HT1080 (cell line): ENCODE measurements around the gene TMEM169. TPM values are rescaled to one million over a fixed set of nuclear protein-coding genes. Genes with fewer than 3 reads are reported as not detected.
A peak's percentile ranks its signal among the peaks of the same experiment; 100 is the strongest.
"Not testable (repeated sequence)": the region's sequence is repeated elsewhere in the genome, so short reads cannot be mapped to it uniquely, and the experiment has no call there.

Experiments
- DNase-seq: peaks from one replicate; pipeline ENCODE4 v3.0.0-alpha.2; 2015; ENCODE audit warnings: low read depth
- total RNA-seq: library from RNA; depleted of rRNA; stranded (reverse); fragments of >200 nt; shearing (Covaris generic); gene quantifications from 2 replicates; pipeline ENCODE4 v1.2.3, GENCODE V29; 2014

Gene TMEM169
- total RNA-seq, 1 experiment from 2014 or later: 0.19 TPM

DNA sequence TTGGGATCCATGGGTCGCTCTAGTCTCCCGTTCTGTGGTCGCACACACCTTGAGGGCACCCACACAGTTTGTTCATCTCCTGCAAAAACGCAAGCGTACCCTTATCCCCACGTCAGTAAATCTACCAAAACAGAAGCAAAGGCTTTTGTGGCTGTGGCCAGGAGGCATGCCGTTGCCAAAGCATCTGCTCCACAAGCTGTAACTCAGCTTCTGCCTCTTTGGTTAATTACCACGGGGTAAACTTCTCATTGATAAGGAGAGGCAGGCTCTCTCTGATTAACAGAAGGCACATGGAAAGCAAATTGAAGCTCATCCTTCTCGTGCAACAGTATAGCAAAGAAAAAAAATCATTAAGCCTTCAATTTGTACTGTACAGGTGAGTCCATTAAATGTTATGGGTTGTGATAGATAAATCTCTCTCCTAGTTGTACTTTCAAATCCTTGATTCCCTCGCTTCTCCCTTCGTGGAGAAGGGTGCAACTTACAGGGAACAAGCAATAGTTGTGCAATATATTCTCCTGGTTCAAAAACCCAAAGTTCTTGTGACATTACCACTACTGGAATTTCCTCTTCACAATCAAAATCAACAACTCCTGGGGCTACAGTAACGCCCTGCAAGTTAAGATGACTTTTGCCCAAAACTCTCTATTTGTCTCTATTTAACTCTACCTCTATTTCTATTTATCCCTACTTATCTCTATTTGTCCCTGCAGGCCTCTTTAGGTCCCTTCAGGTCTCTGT is 10.4 kb upstream of the TMEM169 start:
- DNase-seq: no peak

DNA sequence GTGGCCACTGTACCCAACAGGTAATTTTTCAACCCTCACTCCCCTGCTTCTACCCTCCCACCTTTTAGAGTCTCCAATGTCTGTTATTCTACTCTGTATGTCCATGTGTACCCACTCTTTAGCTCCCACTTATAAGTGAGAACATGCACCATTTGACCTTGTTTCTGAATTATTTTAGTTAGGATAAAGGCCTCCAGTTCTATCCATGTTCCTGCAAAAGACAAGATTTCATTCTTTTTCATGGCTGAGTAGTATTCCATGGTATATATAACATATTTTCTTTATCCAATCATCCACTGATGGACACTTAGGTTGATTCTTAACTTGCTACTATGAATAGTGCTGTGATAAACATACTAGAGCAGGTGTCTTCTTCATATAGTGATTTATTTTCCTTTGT is 9.2 kb upstream of the TMEM169 start:
- DNase-seq: no peak

DNA sequence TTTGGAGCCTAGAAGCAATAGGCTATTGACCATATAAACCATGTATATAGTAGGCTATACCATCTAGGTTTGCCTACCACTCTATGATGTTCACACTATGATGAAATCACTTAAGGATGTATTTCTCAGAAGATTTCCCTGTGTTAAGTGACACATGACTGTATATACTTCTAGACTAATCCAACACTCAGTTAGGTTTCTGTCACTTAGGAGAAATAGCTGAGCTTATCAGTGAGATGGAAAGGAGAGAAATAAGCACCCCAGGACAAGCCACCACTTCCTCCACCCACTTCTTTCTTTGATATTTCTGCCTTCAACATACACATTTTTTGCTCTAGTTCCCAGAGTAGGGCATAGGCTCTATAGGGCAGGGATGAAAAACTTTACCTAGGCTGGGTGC is 7.9 kb upstream of the TMEM169 start:
- no peak for DNase-seq

DNA sequence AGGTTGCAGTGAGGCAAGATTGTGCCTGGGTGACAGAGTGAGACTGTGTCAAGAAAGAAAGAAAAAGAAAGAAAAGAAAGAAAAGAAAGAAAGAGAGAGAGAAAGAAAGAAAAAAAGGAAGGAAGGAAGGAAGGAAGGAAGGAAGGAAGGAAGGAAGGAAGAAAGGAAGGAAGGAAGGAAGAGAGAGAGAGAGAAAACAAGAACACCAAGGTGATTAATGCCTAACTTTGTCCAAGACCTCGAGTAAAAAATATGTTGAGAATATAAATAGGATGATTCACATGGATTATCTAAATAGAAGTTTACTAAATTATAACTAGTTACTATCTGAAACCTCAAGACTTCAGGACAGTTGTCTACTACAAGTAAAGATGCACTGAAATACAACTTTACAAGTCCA is 7.3 kb upstream of the TMEM169 start:
- no peak for DNase-seq

DNA sequence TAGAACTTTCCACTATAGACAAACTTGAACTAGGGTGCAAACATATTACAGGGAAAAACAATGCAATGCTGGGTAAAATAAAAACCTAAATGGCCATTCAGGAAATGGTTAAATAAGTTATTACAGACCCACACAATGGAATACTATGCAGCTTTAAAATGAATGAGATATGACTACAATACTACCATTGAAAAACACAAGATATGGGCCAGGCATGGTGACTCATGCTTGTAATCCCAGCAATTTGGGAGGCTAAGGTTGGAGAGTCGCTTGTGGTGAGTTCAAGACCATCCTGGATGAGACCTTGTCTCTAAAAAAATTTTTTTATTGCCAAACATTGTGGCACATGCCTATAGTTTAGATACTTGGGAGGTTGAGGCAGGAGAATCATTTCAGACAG is 6.9 kb upstream of the TMEM169 start:
- DNase-seq: peak; percentile 66

DNA sequence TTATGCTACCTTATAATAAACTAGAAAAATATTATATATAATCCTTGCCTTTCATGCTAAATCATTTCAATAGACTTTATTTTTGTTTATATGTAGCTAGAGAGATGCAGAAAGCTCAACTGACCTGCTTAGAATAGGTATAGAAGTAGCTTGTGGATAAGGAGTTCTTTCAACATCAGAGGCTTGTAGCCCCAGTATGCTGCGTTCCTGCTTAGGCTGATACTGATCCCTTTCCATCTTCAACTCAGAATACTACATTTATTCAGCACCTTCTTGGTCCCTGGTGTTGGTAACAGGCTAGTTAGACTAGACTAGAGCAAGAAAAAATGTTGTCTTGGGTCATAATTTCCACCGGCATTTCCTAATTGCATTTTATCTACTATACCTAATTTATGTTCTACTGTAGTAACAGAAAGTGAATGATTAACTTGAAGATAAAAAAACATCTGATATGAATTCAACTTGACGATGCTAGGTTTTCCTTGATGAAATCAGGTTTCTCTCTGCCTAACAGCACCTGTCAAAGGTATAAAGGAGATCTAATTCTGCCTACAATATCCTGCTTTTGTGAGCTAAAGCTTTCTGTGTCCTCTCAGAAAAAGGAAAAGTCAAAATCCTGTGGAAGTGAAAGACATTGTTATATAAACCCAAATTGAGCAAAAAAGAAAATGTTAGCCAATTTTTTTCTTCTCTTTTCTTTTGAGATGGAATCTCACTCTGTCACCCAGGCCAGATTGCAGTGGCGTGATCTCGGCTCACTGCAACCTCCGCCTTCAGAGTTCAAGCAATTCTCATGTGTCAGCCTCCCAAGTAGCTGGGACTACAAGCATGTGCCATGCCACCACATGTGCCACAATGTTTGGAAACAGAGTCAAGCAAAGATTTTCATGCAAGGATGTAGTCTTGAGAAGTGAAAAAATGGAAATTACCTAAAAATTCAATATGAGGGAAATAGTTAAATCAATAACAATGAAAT is 5.9 kb upstream of the TMEM169 start:
- DNase-seq: no peak

DNA sequence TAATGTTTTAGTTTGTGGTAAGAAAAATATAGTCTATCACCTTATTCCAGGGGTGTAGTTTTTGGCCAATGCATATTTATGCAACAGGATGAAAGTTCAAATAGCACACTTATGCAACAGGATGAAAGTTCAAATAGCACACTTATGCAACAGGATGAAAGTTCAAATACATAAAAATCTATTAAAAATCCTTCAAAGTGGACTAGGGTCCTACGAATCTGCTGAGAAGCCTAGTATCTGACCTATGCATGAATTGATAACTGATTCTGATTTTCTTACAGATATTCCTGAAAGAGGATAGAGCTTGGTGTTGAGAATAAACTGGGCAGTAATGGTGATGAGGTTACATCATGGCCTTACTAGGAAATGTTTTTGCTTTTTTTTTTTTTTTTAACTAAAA is 2.9 kb upstream of the TMEM169 start:
- DNase-seq: no peak

DNA sequence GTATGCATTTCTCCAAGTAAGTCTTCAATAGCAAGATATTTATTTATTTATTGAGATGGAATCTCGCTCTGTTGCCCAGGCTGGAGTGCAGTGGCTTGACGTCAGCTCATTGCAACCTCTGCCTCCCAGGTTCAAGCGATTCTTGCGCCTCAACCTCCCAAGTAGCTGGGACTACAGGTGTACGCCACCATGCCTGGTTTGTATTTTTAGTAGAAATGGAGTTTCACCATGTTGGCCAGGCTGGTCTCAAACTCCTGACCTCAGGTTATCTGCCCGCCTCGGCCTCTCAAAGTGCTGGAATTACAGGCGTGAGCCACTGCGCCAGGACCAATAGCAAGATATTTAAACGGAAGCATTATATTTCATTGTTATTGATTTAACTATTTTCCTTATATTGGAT is 1.7 kb upstream of the TMEM169 start:
- not testable (repeated sequence) for DNase-seq

DNA sequence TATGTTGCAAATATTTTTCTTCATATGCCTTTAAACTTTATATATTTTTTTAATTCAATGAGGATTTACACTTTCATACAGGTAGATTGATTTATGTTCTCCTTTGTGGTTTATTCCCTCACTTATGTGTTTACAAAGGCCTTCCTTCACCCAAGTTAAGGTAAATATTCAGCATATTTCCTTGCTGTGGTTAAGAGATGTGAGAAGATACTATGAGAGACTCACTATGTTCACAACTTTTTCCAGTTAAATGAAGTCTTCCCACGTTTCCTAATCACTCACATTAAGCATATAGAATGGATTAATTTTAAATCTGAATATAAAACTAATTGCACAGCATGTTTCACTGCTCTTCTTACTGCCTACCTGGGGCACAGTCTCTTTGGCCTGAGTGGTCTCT is 707 bp upstream of the TMEM169 start:
- DNase-seq: no peak

DNA sequence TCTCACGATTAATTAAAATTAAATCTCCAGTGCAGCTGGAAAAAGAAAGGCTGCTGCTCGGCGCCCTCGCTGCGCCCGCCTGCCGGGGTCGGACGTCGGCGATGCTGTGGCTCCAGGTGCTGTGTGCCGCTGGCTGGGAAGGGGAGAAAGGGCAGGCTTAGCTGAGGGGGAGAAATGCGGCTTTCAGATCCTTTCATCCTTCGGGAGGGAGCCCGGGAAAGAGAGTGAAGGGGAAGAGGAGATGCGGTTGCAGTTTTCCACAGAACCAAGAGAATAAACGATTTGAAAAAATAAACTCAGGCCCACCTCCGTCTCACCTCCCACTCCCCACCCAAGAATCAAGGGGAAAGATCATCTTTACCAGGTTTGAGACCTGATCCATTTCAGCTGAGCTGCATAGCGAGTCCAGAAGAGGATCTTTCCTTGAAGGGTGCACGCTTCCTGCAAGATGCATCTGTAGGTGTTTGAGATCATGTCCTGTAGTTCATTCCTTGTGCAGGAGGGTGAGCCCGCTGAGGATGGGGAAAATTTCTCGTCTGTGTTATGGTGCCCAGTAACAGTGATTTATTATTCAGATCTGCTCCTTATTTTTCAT is 495 bp downstream of the TMEM169 start:
- no peak for DNase-seq

DNA sequence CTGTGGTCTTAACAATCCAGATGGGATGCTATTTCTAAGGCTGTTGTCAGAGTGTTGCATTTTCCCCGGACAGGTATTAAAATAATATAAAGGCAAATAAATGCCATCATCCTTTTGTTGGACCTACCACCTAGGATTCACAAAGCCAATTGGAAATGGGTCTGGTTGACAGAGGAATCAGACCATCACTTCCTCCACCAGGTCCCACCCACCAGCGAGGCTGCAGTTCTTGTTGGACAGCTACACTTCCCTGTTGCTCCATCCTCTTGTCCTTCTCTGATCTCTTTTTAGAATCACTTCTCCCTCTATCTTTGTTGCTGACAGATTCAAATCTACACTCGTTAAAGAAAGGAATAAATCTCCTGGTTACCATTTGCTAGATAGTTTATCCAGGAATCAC is 1.1 kb downstream of the TMEM169 start:
- DNase-seq: no peak

DNA sequence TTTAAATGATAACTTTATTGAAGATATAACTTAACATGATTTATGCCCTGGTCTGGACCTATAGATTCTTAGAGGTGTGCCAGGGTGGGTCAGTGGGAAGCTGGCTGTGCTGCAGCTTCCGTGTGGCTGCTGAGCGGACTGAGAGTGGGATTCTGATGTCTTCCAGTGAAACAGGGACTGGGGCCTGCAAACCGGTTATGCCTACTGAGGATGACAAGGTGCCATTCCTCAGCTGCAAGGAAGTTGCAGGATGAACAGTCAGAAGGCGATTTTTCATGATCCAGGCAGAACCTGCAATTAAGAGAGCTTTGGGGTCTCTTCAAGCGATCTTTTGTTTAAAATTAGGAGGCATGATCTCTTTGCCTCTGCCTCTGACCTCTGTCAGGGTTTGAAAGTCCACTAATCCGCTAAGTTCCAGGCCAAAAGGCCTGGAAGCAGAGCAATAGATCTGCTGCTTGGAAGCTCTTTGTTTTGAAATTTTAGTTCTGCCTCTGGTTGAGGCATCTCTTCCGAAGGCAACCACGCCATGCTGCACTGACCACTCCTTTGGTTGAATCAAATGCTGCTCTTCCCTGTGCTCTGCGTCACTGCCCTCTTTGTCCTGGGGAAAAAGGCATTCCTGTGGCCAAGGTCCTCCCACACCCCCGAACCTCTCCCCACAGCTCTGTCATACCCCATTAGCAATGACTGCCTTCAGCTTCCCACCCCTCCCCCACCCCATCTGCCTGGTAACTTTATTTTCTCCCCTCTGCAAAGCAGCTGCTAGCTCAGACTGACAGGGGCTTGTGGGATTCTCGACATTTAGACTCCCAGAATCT is 2.0 kb downstream of the TMEM169 start:
- DNase-seq: peak; percentile 77

DNA sequence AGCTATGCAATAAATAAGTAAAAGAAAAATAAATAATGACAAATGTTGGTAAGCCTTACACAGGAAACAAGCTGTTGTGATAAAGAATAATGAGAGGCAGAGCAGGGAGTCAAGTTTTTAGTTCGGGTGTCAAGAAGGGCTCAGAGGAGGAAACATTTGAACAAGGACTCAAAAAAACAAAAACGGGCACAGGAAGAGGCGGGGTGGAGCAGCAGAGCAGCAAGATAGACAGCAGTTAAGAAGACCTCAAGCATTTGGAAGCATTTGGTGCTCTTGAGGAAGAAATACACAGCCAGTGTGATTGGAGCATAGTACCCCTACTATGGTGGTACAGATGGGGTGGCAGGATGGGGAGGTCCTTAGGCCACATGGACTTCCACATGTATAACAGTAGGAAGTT is 2.8 kb downstream of the TMEM169 start:
- DNase-seq: no peak

DNA sequence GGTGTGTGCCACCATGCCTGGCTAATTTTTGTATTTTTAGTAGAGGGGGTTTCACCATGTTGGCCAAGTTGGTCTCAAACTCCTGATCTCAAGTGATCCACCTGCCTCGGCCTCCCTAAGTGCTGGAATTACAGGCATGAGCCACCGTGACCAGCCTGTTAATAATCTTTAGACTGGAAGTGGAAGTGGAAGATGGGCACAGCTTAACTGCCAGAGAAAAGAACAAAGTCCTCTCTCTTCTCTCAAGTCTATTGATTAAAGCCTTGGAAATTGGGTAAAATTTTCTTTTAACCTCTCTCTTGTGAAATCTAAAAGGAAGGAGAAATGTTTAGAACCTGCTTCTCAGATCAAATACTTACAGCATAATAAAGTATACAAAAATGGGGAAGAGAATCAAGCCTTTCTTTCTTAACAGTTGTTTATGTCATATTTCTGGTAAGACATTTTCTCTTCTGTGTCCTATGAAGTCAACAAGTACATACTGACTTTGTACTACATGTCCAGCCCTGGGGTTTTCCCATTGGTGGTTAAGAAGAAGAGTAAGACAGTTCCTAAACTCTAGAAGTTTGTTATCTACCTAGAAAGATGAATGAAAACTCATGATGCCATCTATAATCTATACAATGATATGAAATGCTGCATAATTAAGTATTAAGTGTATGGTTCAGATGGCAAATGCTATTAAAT is 4.6 kb downstream of the TMEM169 start:
- no peak for DNase-seq

DNA sequence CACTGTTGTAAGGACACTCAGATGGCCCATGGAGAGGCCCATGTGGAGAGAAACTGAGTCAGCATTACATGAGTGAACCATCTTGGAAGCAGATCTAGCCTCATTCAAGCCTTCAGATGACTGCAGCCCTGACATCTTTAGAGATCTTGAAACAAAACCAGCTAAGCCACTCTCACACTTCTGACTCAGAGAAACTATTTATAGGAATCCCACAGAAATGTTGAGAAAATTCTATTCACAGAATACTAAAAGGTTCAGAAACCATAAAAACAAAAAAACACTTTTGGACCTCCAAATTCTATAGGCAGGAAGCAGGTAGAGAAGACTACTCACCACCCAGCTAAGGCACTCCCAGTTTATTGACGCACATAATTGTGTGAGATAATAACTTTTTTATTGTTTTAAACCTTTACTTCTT is 8.7 kb downstream of the TMEM169 start:
- peak; percentile 29 for DNase-seq

DNA sequence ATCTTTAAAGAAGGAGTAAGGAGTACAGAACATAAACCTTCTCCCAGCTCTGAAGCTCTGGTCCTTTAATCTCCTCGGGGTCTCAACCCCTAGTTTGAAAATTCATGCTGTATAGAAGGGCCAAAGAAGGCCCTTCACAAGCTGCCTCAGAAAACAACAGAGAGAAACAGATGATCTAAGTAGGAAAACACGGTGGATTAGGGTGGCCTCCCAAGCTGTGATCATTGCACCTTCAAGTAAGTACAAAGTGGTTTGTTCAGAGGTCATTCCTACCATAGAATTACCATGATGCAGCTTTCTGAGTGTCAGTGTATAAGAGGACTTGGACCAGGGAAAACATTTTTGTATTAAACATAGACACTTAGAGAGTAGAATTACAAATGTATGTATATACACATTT is 10.9 kb downstream of the TMEM169 start:
- DNase-seq: no peak

DNA sequence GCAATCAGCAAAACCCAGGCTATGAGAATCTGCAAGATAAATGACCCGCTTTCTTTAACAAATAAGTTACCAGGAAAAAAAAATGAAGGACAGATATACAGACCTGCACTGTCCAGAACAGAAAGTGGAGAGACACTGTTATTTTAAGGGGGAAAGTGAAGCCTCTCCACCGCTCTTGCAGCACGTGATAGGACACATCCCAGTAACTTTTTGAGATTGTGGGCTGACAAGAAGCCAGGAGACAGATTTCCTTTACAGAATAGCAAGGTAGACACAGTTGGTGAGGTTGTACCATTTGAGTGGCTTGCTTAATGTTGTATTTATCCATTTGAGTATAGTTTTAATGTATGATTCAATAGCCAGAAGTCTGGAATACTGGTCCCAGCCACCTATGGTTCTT is 13.0 kb downstream of the TMEM169 start:
- DNase-seq: no peak

DNA sequence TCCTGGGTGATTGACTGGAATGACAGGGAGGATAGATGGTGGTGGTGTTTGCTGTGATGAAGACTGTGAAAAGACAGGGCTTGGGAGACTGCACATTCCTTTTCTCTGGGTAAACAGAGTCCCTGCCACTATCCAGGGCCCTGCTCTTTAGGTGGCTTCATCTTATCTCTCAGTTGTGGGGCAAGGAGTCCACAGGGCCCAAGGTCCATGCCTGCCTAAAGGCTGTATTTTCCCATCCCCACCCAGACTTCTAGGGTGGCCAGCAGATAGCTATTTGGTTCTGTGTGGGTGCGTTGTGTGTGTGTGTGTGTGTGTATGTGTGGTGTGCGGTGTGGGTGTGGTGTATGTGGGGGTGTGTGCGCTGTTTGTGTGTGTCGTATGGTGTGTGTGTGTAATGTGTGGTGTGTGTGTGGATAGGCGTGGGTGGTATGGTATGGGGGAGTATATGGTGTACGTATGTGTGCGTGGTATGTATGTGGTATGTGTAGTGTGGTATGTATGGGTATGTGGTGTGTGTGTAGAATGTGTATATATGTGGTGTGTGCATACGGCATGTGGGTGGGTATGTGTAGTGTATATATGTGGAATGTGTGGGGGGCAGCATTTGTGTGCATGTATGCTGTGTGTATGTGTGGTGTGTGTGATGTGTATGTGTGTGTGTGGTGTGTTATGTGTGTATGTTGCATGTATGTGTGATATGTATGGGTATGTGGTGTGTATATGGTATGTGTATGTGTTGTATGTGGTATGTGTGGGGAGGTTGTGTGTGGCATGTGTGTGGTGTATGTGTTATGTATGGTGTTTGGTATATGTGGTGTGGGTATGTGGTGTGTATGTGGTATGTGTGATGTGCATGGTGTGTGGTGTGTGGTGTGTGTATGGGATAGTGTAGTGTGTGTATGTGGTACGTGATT is 17.0 kb downstream of the TMEM169 start:
- DNase-seq: no peak

DNA sequence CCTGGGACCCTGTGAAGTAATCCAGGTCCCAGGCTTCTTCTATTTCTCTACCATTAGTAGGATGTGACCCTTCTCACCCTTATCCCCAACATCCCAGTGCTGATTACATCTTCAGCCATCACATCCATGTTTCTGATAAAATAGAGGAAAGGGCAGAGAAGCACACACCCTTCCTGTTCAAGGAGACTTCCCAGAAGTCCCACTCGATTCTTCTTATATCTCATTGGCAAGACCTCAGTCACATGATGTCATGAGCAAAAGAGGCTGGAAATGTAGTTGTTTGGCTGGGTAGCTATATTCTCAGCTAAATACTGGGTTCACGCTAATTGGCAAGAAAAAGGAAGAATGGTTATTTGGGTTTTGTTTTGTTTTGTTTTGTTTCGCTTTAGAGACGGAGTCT is 19.4 kb downstream of the TMEM169 start:
- DNase-seq: no peak

DNA sequence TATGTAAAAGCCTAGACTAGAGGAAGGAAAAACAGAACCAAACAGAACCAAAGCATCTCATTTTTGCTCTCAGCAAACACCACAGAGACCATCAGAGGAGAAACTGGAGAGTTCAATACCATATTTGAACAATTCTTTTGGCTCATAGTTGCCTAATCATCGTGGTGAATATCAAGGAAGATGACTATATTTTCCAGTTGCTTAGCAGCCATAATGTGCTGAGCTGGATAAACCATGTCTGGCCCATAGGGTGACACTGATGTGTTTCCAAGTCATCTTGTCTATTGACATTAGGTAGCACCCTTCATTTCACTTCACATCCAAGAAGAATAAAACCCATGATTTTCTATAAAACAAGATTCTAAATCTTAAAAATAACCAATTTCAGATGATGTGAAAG is 21.5 kb downstream of the TMEM169 start:
- DNase-seq: no peak
